IMR-90 (cell line): ENCODE measurements around the gene DNMT3A. TPM values are rescaled to one million over a fixed set of nuclear protein-coding genes. Genes with fewer than 3 reads are reported as not detected.

Experiments
- CEBPB ChIP-seq: IDR thresholded peaks from 2 replicates; pipeline ENCODE4 v1.6.1; 2012; ENCODE audit warnings: low read depth, low read length, improper control_type of control experiment
- CHD1 ChIP-seq: IDR thresholded peaks from 2 replicates; pipeline ENCODE4 v1.6.1; 2012; ENCODE audit warnings: low read depth, low read length, improper control_type of control experiment
- MAFK ChIP-seq: IDR thresholded peaks from 2 replicates; pipeline ENCODE4 v1.6.1; 2012; ENCODE audit warnings: low read depth, low read length, improper control_type of control experiment
- MAZ ChIP-seq: IDR thresholded peaks from 2 replicates; pipeline ENCODE4 v1.6.1; 2012; ENCODE audit warnings: low read depth, mild to moderate bottlenecking, low read length, improper control_type of control experiment, moderate library complexity, borderline replicate concordance
- MXI1 ChIP-seq: IDR thresholded peaks from 2 replicates; pipeline ENCODE4 v1.6.1; 2012; ENCODE audit warnings: low read depth, mild to moderate bottlenecking, low read length, moderate library complexity, borderline replicate concordance
- NFE2L2 ChIP-seq: fragments of 150-350 bp; IDR thresholded peaks from 2 replicates; pipeline ENCODE4 v1.6.1; 2016; ENCODE audit warnings: low read depth, mild to moderate bottlenecking, low read length
- SMC3 ChIP-seq: fragments of 150-350 bp; IDR thresholded peaks from 2 replicates; pipeline ENCODE4 v1.6.1; 2016; ENCODE audit warnings: low read depth, mild to moderate bottlenecking, antibody characterized with exemption, low read length, moderate library complexity
- polyA plus RNA-seq, 3 experiments: library from polyadenylated mRNA; depleted of rRNA; stranded (reverse); fragments of >200 nt; gene quantifications; 2 replicates each; pipeline ENCODE4 v1.2.3, GENCODE V29; 2012; ENCODE audit warnings: low replicate concordance in 1 of 3
- total RNA-seq: library from RNA; depleted of rRNA; stranded (reverse); fragments of >200 nt; gene quantifications from 2 replicates; pipeline ENCODE4 v1.2.3, GENCODE V29; 2012

Gene DNMT3A
- total and polyA plus RNA-seq, 2 of the 4 experiments (the other 2 are of a cell fraction) = 4.4 to 9.7 TPM

DNA sequence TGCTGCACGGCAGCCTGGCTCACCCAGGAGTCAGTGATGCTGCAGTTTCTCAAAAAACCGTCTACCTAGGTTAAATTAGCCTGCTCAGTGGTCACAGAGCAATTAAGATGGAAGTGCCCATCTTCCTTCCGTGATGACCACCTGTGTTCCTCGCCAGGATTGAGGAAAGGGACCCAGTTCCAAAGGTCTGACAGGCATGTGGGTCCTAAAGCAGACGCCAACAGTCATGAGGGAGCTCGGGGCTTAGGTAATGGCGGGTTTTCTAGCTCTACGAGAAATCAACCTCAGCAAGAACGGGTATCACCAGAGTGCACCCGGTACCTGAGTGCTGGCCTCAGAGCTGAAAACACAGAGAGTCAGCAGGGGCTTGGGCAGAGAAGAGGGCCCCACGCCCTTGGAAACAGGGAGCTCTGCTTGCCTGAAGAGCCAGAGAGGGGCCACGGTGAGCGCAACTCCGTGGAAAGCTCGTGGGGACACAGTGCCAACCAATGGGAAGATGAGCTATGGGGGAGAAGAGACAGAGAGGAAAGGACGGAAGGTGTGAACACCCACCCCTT lies 34.3 kb upstream of the DNMT3A start (continued):
- TF ChIP-seq CHD1 (no peak), CEBPB (no peak), MXI1 (no peak), MAFK (no peak), SMC3 (no peak), NFE2L2 (no peak), MAZ (no peak)
